SIG-M5 treated with dmso at 0.1 percent for 504 hours (cell line): ENCODE measurements around the gene WARS2.

Source experiments
- DNase-seq: peaks from one replicate; lab custom pipeline; 2025; ENCODE audit not compliant: unreplicated experiment; lab: John Stamatoyannopoulos, UW

WARS2 gene

DNA sequence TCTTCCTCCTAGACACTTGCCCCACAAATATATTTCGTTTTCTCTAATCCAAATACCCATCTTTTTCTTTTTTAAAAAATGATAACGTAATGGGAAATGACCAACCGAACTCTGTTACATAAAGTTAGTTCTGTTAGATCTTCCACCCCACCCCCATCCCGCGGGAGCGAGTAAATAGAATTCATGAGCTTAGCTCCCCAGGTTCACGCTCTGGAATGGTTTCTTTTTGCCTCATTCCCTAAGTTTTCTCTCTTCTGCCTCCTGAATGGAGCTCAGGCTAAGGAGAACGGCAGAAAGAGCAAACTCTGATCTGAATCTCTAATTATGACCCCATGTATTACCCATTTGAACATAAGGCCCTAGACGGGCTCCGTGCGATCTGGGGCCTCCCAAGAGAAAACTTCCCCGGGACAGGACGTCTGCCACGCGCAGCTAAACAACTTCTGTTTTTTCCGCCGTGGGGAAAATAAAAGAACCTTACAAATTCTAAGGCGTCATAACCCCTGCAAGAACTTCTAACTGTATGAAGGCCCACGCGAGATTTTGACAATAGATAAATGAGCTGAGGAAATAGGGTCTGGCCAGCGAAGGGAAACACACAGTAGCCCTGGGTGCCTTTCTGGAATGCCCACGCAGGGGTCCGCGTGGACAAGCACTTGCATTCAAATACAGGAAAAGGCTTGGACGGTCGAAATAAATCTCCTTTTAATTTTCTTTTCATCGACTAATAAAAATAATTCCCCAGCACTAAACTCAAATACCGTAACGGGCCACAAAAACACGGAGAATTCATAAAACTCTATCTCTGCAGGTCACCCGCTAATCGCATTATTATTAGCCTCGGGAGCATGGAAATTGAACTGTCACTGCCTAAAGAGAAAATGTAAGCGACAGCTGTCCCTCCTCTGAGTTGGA is 154.6 kb downstream of the WARS2 start:
- no peak for DNase-seq

- no peak for DNase-seq
Measured at GRCh38 chr1:118984722-118985639, 155.5 kb downstream of the WARS2 start.

DNA sequence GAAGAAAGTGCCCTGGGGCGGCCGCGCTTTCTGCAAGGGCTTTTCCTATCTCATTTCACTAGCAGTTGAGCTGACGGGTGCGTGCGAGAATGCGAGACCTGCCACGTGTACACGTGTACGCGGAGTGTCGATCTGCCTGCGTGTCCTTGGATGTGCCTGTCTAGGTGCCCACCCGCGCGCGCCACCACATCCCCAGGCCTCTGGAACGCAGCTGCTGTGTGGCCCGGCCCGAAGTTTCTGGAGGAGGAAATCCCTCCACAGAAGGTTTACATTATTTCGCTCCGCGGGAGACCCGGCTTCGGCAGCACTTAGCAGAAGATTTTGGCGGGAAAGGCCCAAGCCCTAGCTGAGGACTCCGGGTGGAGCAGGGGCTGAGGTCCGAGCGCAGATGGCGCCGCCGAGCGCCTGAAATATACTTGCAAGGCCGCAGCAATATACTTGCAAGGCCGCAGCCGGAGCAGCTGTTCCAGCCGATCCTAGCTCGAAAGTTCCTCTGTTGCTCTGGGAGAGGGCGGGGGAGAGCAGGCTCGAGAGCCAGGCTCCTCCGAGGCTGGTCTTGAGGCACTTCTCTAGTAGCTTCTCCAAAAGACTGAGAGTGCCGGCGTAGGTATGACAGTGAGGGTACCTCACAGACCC is 156.2 kb downstream of the WARS2 start:
- no peak for DNase-seq

DNA sequence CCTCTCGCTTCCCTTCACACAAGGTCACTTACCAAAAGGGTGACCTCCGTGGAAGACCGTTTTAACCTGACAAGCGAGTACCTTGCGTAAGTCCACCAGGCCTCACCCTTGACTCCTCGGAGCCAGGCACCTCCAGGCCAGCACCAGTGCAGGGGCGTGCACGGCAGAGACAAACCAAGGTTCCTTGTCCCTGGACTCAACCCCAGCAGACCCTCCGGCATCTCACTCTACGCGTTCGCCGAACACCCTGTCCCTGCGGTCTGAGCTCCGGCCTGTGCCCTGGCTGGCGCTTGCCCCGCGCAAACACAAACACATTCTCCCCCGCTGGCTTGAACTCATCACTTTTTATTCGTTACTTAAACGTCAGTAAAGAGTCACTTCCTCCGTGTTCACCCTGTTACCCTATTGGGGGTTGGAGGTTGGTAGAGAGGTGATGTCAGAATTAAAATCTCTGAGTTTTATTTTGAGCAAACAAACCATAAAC is 156.9 kb downstream of the WARS2 start:
- DNase-seq = no peak

- no peak for DNase-seq
Measured at GRCh38 chr1:118982821-118983557, 157.5 kb downstream of the WARS2 start.

DNA sequence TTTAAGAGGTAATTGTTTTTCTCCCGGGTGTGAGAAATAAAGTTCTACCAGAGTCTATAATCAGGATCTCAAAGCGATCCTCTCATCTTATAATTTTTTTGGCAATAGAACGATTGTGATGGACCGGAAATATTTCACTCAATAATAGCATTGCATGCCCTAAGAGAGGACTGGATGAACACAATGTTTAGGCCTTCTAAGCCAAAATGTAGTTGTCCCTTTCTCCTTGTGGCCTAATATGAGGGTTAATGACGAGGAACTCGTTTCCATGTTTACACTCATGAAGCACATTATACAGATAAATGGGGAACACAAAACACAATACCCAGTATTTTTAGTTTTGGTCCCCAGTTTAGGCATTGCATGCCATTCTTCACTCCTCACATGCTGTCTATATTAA is 158.2 kb downstream of the WARS2 start:
- DNase-seq = no peak

GRCh38 chr1:118981436-118981835 is 159.0 kb downstream of the WARS2 start:
- DNase-seq = no peak
